Tibial artery (tissue), 4 donors: ENCODE measurements around the gene EYS.

Experiments used
- DNase-seq, 2 donors: peaks; one replicate each; pipeline ENCODE4 v3.0.0-alpha.2; 2019
- H3K27ac ChIP-seq, 2 donors: fragments of 200-600 bp; sonication (generic) in 1 of 2; 1 replicate in 1 of 2; 2 replicates in 1 of 2; pipeline ENCODE4 v1.5.1; 2018 to 2019; ENCODE audit warnings: mild to moderate bottlenecking in 1 of 2
- H3K27me3 ChIP-seq, 2 donors: fragments of 200-600 bp; sonication (generic) in 1 of 2; one replicate each; pipeline versions ENCODE4 v1.5.1 to v1.6.0; 2016 to 2019
- H3K36me3 ChIP-seq, 3 donors: fragments of 200-600 bp; sonication (generic) in 2 of 3; one replicate each; pipeline ENCODE4 v1.5.1; 2016 to 2019; ENCODE audit warnings: mild to moderate bottlenecking in 2 of 3
- H3K4me1 ChIP-seq, 4 donors: fragments of 200-600 bp; sonication (generic) in 2 of 4; 1 replicate in 3 of 4; 2 replicates in 1 of 4; pipeline ENCODE4 v1.5.1; 2016 to 2019
- H3K4me3 ChIP-seq, 2 donors: fragments of 200-600 bp; sonication (generic) in 1 of 2; 1 replicate in 1 of 2; 2 replicates in 1 of 2; pipeline ENCODE4 v1.5.1; 2018 to 2019; ENCODE audit warnings: mild to moderate bottlenecking in 2 of 2
- H3K9me3 ChIP-seq, 3 donors: fragments of 200-600 bp; sonication (generic) in 1 of 3; one replicate each; pipeline ENCODE4 v1.5.1; 2016 to 2019
- intact Hi-C: fragments of 100-400 bp; cut with DNase I; formaldehyde crosslinking; loops from one replicate; pipeline ENCODE4 v1.15.0; 2023; ENCODE audit warnings: low total_unique reads
- TF ChIP-seq, protein P1 (sequence below), 2 experiments: fragments of 200-600 bp in 1 of 2; fragments of 450-650 bp in 1 of 2; IDR thresholded peaks; one replicate each; pipeline ENCODE4 v1.5.1; 2017 to 2019; ENCODE audit warnings: antibody characterized with exemption in 2 of 2, mild to moderate bottlenecking in 1 of 2, moderate library complexity in 1 of 2

Gene EYS

GRCh38 chr6:64083261-64083660 is 1623.8 kb downstream of the EYS start:
- Histone ChIP-seq H3K9me3 (no peaks in the 10 kb centered on the region), H3K27me3 (no peaks in the 10 kb centered on the region), H3K4me3 (no peak overlapping the region), H3K27ac (no peak overlapping the region), H3K4me1 (no peaks in the 10 kb centered on the region), H3K36me3 (no peaks in the 10 kb centered on the region)
- intact Hi-C loops = no loop called here
- TF ChIP-seq, protein P1, sequence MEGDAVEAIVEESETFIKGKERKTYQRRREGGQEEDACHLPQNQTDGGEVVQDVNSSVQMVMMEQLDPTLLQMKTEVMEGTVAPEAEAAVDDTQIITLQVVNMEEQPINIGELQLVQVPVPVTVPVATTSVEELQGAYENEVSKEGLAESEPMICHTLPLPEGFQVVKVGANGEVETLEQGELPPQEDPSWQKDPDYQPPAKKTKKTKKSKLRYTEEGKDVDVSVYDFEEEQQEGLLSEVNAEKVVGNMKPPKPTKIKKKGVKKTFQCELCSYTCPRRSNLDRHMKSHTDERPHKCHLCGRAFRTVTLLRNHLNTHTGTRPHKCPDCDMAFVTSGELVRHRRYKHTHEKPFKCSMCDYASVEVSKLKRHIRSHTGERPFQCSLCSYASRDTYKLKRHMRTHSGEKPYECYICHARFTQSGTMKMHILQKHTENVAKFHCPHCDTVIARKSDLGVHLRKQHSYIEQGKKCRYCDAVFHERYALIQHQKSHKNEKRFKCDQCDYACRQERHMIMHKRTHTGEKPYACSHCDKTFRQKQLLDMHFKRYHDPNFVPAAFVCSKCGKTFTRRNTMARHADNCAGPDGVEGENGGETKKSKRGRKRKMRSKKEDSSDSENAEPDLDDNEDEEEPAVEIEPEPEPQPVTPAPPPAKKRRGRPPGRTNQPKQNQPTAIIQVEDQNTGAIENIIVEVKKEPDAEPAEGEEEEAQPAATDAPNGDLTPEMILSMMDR (IDR thresholded peaks at IDR 0.05) = no peak
- no peak for DNase-seq

DNA sequence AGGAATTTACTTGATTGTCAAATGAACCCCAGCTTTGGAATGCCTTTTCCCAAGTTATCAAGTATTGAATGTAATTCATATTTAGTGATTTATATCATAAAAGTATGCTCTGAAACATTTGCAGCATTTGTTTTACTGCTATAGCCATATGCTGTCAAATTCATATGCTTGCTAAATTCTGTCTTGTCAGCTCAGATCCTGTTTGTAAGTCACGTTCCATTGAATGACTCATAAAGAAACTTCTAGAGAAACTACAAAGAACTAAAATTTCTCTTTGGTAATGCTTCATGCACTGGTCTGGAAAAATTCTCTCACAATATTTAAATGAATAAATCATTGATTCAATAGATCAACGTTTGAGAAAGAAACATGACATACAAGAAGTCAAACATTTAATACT is 1625.6 kb downstream of the EYS start:
- TF ChIP-seq, protein P1 (IDR thresholded peaks at IDR 0.05) = no peak
- DNase-seq = no peak
- no peaks in the 10 kb centered on the region for H3K4me1 ChIP-seq
- no peak overlapping the region for H3K4me3 ChIP-seq
- H3K9me3 ChIP-seq = no peaks in the 10 kb centered on the region
- no peak overlapping the region for H3K27ac ChIP-seq
- intact Hi-C loops = no loop called here
- no peaks in the 10 kb centered on the region for H3K27me3 ChIP-seq
- no peaks in the 10 kb centered on the region for H3K36me3 ChIP-seq

DNA sequence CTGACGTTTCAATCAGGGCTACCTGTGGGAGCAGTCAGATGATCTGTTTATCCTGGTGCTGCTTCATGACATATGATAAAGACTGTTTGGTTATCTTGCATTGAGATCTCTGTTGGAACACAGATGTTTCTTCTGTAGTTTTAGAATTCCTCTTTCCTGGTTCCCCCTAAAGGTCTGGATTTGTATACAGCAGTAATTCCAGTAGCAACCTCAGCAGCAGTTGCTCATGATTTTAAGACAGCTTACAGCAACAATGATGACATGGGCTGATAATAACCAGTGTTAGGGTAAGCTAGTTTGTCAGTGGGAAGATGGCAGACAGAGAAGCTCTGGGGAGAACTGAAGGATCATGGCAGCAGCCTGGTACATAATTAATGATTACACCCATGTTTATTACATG is 1632.0 kb downstream of the EYS start:
- Histone ChIP-seq H3K4me1 (no peaks in the 10 kb centered on the region), H3K9me3 (no peaks in the 10 kb centered on the region), H3K27ac (no peak overlapping the region), H3K4me3 (no peak overlapping the region), H3K36me3 (no peaks in the 10 kb centered on the region), H3K27me3 (no peaks in the 10 kb centered on the region)
- no peak for DNase-seq
- intact Hi-C loops = no loop called here
- TF ChIP-seq, protein P1 (IDR thresholded peaks at IDR 0.05) = no peak

DNA sequence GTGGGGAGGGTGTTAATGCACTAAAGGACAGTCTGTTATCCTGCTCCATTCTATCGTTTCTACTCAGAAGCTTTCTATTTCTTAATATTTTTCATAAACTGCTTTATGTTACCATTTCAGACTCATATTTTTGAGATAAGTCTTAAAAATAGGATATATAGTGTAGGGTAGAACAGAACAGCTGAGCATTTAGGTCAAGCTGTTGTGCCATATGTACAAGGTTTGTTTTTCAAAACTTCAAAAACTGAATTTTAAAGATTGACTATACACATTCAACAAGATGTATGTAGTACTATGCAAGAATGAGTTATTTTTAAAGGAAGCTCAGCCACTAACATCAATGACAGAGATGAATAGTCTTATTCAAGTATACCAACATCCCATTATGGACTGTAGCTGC is 1634.3 kb downstream of the EYS start:
- no peak overlapping the region for H3K4me3 ChIP-seq
- H3K27ac ChIP-seq = no peak overlapping the region
- no peaks in the 10 kb centered on the region for H3K27me3 ChIP-seq
- intact Hi-C loops = no loop called here
- no peak for DNase-seq
- no peaks in the 10 kb centered on the region for H3K4me1 ChIP-seq
- no peaks in the 10 kb centered on the region for H3K36me3 ChIP-seq
- TF ChIP-seq, protein P1 (IDR thresholded peaks at IDR 0.05) = no peak
- H3K9me3 ChIP-seq = no peaks in the 10 kb centered on the region

DNA sequence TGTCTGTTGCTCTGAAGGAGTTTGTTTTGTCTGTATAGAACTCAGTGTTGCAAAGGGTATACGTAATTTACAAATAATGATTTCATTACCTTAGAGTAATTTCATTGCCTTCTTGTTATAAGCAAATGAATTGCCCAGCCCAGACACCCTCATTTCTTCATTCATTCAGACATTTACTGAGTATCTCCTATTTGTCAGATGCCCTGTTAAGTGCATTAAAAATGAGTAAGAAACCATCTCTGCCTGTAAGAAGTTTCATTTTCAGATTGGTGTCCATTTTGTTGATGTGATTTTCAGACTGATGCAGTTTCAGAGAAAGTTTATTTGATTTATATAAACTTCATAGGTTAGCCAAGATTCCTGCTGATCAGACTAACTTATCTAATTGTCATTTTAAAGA is 1642.1 kb downstream of the EYS start:
- Histone ChIP-seq H3K4me1 (no peaks in the 10 kb centered on the region), H3K36me3 (no peaks in the 10 kb centered on the region), H3K4me3 (no peak overlapping the region), H3K27ac (no peak overlapping the region), H3K27me3 (no peaks in the 10 kb centered on the region), H3K9me3 (no peaks in the 10 kb centered on the region)
- TF ChIP-seq, protein P1 (IDR thresholded peaks at IDR 0.05) = no peak
- DNase-seq = no peak
- intact Hi-C loops = no loop called here

DNA sequence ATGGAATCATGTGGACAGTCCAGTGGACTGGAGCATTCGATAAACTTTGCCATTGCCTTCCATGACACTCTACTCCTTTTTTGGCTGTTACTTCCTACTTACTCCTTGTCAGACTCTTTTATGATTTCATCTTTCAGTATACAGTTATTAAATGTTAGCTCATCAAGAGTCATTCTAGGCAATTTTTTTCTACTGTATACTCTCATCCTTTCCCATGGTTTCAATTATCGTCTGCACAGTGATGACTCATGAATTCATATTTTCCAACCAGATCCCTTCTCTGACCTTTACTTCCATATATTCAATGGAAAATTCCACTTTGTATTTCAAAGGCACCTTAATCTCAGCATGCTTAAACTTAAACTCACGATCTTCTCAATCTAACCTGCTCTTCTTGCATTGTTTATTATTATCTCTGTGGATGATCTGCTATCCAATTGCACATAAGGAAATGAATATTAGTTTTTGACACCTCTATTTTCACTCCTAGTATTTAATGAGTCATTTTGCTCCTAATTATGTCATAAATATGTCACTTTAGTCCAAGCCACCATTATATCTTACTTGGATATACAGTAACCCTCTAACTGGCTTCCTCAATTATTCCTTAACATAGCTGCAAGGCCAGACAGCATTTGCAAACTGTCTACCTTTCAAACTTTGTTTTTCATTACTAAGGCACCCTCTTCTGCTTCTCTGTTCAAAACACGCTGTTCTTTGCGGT is 1643.9 kb downstream of the EYS start:
- no peak overlapping the region for H3K27ac ChIP-seq
- H3K4me1 ChIP-seq = no peaks in the 10 kb centered on the region
- no peaks in the 10 kb centered on the region for H3K27me3 ChIP-seq
- no peak overlapping the region for H3K4me3 ChIP-seq
- DNase-seq = no peak
- intact Hi-C loops = no loop called here
- H3K36me3 ChIP-seq = no peaks in the 10 kb centered on the region
- H3K9me3 ChIP-seq = no peaks in the 10 kb centered on the region
- TF ChIP-seq, protein P1 (IDR thresholded peaks at IDR 0.05) = no peak
